Ramos (cell line): ENCODE measurements around the gene MMP21.

Experiments used
- in situ Hi-C: fragments of 300-500 bp; cut with MboI; formaldehyde crosslinking; loops from one replicate; pipeline ENCODE4 v1.14.3; 2022; ENCODE audit warnings: low sequenced_read_pairs; ENCODE audit not compliant: unreplicated experiment

Gene MMP21, protein sequence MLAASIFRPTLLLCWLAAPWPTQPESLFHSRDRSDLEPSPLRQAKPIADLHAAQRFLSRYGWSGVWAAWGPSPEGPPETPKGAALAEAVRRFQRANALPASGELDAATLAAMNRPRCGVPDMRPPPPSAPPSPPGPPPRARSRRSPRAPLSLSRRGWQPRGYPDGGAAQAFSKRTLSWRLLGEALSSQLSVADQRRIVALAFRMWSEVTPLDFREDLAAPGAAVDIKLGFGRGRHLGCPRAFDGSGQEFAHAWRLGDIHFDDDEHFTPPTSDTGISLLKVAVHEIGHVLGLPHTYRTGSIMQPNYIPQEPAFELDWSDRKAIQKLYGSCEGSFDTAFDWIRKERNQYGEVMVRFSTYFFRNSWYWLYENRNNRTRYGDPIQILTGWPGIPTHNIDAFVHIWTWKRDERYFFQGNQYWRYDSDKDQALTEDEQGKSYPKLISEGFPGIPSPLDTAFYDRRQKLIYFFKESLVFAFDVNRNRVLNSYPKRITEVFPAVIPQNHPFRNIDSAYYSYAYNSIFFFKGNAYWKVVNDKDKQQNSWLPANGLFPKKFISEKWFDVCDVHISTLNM

DNA sequence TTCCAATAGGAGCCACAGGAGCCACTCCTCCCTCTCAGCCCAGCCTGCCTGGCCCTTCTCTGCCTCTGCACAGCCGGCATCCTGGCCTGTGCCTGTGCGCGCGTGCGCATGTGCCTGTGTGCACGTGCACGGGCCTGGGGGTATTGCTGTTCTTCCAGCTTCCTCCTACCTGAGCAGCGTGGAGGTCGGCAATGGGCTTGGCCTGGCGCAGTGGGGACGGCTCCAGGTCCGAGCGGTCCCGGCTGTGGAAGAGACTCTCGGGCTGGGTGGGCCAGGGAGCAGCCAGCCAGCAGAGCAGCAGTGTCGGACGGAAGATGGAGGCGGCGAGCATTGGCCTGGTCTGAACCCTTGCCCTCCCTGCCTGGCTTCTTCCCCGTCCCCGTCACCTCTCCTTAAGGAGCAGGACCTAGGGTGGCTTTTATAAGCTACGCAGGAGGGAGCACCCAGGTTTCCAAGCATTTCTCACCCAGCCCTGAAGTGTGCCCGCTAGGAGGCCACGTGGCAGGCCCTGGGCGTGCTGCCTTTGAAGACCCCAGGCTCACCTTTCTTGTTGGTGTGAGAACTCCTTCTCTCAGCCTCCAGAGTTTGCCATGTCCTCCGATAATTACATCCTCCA, at the start of gene MMP21:
MMP21 (minus strand) TSS at position 331 of the 616 bp plus-strand sequence; CDS start at position 331, 0 bp downstream.
- in situ Hi-C loops, result no loop called here

DNA sequence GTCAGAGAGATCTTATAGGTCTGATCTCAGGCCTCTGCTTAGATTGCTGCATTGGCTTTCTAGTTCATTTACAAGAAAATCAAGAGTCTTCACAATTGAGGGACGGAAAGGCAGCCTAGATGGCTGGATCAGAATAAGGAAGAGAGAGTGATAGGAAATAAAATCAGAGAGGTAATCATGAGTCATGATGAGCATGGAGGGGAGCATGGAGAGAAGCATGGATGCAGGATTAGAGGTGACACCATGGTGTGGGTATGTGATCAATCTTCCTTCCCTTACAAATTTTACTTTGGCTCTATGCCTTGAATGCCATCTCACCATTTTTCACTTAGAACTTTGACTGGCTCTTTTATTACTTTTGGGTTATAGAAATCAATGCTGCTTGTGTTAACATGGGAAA, 49.1 kb upstream of the MMP21 start:
- in situ Hi-C loops, result no loop called here

DNA sequence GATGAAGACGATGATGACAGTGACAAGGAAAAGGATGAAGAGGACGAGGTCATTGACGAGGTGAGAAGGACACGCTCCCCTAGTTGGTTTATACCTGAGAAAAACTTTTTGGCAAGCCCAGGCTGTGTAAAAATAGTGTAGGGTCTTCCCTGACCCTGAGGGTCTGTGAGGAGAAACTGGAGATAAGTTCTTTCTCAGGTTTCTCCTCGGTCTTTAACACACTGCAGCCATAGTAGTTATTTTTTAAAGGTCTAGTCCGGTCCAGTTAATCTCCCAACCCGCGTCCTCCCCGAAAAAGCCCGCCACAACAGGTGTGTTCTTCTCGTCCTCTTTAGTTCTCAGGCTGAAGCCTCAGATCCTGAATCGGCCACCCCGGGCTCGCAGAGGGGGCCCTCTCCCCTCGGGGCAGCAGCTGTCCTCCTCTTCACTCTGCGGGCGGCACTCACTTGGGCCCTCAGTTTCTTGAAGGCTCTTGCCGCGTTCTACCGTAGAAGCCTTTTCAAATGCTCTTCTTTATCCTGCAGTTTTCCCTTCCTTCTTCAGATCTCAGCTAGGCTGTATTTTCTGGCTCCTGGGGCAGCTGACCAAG, 48.1 kb upstream of the MMP21 start:
- in situ Hi-C loops, result no loop called here

DNA sequence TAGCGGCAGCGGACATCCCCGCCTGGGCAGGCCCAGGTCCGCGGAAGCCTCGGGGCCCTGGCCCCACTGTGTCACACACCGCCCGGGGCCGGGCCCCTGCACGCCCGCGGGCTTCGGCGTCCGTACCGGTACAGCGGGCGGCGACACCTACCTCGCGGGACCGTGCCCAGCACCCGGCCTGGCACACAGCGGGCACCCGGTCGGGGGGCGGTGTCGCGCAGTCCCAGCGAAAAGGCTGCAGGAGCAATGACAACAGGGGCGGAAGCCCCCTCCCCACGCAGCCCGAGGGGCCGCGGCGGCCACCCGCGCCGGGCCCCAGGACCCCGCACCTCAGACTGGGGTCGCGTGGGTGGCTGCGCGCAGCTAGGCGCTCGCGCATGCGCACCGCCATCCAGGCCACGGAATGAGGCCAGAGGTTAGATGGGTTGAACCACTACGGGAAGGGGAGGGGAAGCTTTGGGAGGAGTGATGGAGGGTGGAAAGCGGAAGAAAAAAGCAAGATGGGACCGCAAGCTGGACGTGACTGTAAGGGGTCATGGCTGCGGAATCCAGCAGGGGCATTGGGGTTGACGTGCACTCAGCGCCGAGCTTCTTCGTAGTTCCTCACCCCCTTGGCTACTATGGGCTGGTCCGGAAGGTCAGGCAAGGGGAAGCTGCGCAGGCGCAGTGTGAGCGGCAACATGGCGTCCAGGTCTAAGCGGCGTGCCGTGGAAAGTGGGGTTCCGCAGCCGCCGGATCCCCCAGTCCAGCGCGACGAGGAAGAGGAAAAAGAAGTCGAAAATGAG, 47.4 kb upstream of the MMP21 start, which contains the start of the genes BCCIP and UROS:
BCCIP (plus strand) TSS at position 669 of the 785 bp plus-strand sequence; CDS start at position 681, 12 bp downstream.
UROS (minus strand) TSS at position 381 of the 785 bp plus-strand sequence. CDS start 6,759 bp downstream, outside the sequence.
- in situ Hi-C loops, result no loop called here

DNA sequence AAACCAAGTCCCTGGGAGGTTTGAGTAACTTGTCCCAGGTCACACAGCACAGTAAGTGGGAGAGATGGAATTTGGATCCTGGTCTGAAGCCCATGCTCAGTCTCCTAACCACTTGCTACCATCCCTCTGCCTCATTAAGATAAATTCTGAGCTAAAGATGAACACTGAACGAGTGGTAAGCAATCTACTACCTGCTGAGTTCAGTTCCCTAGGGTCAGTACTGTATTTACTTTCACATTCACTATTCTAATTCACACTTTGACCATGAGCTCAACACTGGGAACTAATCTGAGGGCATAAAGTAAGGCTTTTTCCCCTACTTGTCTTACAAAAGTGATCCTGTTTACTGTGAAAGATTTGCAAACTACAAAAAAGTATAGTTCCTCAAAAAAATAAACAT, 45.1 kb upstream of the MMP21 start:
- in situ Hi-C loops, result no loop called here

DNA sequence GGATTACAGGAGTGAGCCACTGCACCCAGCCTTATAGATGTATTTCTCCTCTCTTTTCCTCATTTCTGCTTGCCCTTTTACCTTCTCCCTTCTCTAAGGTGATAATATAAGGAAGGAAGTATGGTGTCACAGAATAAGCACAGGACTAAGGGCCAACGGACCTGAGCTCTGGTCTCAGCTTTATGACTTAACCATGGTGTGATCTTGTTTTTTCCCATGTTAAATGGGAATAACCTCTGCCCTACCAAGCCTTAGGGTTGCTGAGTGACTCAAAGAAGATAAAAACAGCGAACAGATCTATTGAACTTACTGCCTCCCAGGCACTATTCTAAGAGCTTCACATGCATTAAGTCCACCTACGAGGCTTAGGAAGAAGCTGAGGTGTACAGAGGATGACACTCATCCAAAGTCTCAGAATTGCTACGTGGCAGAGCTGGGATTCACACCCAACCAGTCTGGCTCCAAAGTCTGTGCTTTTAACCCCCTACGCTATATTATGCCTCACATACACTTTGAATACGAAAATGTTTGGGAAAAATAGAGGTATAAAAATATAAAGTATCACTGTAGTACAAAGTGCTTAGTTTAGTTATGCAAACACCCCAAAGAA, 41.8 kb upstream of the MMP21 start:
- in situ Hi-C loops, result no loop called here

DNA sequence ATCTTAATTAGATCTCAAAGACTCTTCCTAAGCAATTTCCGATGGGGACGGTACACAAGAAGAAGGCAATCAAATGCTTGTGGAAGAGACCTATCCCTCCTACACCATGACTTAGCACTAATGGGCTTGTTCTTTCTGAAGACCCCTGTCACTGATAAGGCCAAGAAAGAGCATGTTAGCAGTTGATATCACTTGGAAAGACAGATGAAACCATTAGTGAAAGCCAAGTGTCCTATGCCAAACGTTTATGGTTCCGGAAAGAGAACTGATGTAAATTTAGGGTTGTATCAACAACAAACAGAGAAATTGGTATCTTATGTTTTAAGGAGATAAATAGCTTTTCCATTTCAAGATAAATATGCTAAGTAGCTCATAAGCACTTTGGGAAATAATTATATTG, 40.9 kb upstream of the MMP21 start:
- in situ Hi-C loops, result no loop called here

DNA sequence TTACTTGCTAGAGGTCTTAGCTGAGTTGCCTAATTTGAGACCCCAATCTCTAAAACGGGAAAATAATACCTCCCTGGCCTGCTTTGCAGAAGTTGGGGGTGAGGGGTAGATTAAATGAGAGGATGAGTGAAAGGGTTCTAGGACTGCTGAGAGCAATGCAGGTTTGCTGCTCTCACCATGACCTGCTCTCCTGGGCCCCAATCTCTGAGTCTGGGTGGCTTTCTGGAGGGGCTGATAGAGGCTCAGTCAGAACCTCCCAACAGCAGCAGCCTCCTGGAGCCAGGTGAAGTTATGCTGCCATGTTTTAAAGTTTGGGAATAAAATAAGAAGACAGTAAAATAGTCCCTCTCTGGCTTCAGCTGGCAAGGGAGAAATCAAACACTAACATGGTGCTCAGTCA, 40.1 kb upstream of the MMP21 start:
- in situ Hi-C loops, result no loop called here

DNA sequence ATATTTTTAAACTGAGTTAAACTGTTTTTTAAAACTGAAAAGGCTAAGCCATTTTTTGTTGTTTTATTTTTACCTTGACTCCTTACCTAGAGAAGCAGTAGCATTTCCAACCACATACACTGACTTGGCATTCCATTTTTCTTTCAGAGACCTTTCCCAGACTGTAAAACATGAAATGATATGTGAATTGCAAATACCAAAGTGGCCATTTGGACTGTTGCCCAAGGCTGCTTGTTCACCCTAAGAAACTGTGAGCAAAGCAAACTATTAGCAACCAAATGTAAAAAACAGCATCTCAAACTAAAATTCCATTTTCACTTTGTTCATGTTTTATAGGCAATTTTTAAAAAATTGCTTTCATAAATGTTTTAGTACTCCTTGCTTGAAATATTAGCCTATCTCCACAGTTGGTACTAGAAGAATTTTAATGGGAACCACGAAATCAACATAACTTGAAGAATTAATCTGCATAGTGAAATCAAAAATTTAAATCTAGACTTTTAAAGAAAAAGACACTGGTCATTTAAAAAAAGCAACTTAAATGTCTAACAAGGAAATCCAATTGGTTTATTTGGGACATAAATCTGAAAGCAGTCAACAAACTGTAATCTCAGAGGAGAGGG, 36.6 kb upstream of the MMP21 start:
- in situ Hi-C loops, result no loop called here

DNA sequence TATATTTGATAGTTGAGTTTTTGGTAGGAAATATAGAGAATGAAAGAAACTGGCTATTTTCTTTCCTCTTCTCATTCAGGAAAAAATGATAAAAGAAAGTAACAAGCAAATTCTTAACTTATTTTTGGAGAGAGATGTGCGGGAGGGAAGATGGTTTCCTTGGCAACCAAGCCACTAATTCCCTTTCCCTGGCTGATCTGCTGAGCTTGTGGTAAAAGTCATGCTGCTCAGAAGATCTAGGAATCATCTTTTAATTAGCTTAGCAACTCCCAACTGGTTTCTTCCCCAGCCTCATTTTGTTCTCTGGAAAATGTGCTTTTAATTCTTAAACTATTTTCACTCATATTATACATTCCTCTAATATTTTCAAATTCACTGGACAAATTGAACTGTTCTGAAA, 35.6 kb upstream of the MMP21 start:
- in situ Hi-C loops, result no loop called here

DNA sequence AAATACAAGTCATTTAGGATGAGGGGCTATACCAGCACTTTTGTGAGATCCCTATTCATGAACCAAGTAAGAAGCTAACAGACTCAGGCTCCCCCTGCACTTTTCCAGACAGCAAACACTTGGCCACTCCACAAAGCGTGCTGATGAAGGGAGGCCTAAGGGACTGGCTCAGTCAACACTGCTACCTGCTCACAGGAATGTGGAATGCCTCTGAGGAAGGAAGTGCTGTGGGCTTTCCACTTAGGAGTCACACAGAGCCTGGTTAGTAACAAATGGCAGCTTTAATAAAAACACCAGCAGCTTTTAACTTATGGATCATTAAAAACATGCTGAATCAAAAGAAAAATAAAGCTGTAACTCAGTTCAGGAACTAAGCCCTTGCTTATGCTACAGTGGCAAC, 32.4 kb upstream of the MMP21 start:
- in situ Hi-C loops, result no loop called here

DNA sequence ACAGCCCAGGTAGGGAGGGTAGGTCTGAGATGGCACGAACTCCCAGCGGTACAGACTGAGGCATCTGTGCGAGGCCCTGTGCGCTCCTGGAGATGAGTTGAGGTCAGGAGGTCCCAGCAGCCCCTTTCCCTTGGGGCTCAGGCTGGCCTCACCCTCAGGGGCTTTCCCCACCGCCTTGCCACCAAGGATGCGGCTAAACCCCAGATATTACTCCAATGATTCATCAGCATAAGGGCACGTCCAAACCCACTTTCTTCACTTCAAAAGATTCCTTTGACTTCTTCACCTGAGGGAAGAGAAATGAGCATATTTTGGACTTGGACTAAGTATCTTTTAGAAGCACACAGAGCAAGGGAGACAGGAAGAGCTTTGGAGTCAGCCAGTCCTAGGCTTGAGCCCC, 27.1 kb upstream of the MMP21 start:
- in situ Hi-C loops, result no loop called here

DNA sequence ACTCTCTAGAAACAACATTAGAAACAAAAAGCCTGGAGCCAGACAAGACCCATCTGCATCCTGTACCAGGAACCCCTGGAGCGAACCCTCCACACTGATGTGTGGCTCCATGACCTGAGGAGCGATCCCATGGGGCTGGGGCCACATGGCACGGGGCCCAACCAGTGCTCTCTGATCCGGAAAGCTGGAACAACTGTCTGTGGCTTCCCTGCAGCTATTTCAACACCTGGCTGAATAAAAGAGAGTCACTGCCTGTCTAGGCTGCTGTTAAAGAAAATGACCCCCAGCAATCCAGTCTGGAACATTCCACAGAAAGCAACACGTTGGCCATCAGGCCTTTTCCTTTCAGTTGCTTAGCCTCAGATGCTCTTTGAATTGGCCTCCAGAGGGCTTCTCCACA, 26.5 kb upstream of the MMP21 start:
- in situ Hi-C loops, result no loop called here

DNA sequence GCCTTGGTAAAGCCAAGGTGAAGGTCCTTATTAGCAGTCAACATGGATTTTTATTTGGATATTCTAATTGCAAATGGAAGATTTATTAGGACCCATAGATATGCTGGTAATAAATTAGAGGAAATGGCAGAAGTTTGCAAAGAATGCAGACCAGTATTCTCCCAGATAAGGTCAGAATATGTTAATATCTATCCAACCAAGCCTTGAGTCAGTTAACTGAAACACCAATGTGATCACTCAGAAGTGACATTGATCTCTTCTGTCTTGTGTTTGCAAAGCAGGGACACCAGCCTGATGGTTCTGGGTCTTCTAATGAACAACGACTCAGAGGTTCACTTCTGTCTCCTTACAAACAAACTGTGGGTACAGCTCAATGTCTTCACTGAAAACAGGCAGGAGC, 26.0 kb upstream of the MMP21 start:
- in situ Hi-C loops, result no loop called here

DNA sequence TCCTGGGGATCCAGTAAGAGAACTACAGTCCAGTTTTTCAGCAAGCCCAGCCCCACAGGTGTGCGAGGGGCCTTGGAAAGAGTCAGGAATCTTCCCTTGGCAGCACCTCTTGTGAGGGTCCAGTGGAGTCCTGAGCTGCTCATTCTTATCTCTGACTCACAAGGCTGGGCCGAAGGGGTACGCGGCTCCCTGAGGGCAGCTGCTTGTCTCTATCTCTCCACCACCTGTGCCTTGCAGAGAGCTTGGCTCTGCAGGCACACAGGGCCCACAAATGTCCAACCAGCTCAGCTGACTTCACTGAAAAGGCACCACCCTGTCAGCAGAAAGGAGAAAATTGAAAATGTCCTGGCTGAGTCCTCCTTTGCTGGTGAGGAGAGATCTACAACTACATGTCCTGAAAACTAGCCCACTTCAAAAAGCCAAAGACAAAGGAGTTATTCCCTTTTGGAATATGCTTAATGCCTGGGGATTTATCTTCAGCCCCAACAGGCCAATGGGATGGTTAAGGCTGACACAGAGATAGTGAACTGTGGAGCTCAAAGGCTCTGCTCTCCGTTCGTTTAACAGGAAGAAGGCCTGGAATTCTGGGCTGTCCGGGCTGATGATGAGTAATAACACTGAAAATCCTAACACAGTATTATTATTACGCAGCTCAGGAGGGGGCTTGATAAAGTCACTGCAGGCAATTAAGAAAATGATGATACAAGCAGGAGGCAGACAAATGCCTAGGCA, 24.0 kb upstream of the MMP21 start:
- in situ Hi-C loops, result no loop called here

DNA sequence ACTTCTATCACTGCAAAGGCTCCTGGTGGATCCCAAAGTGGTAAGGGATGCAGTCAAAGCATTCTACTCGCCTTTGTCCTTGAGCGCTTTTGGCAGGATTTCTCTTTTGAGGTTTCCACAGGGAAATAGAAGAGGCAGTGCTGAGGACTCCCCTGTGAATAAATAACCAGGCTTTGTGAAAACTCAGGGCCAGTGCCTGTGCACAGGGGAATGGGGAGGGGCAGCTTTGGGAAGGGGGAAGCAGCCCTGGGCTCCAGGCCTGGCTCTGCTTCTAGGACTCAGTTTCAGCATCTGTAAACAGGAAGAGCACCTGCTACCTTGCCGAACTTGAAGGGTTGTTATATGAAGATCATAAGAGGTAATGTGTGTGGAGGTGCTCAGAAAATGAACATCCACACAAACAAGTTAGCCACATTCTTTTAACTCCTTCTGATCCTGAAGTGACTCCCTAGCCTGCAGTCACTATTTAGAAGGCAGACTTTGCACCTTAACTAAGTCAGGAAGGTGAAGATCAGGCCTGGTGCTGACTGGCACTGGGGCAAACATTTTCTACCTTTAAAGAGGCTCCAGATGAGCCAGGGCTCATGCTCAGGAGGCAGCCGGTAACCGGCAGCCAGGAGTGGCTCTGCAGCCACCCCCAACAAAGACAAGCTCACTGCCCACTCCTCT, 22.5 kb upstream of the MMP21 start:
- in situ Hi-C loops, result no loop called here

DNA sequence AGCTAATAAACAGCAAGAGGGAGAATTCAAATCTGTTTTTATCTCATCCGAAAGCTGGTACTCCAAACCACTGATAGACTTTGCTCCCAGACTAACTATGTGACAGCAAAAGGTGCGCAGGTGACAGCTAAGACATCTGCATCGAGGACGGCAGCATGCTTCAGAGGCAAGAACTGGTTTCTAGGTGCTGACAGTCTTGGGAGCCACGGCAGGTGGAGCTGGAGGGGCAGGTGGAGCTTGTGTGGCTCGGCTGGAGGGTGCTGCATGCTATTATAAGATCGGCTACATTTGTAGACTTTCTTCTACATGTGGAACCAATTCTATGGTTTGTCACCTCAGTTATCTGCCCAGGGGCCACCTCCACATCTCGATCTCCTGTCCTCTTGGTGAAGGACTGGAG, 21.8 kb upstream of the MMP21 start:
- in situ Hi-C loops, result no loop called here

DNA sequence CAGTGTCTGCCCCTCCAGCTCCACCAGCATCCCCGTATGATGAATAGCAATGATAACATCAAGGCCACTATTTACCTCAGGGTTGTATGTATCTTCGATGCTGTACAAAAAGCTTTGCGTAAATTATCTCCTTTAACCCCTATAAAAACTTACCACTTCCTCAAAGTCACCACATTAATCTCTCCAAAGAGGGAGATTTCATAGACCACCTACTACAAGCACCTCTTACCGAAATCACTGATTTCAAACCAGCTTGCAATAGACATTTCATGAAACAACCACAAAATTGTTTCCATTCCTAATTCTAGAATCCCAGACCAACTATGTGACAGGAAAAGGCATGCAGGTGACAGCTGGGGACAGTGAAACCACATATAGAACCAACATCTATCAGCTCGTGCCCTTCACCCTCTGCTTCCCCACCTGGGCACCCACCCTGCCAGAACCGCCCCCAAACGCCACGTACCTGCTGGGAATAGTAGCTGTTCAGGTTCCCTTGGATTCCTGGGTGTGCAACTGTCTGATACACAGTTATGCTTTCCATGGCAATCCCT, 20.1 kb upstream of the MMP21 start:
- in situ Hi-C loops, result no loop called here
